Mucosa of rectum (tissue), 2 donors: ENCODE results near the gene CPE.
A peak's percentile ranks its signal among the peaks of the same experiment; 100 is the strongest.
"Not testable (repeated sequence)": the region's sequence is repeated elsewhere in the genome, so short reads cannot be mapped to it uniquely, and the experiment has no call there.

ENCODE experiments used
- H3K27ac ChIP-seq, 2 donors: one replicate each; pipeline ENCODE4 v1.7.0; 2013; ENCODE audit warnings: inconsistent platforms in 2 of 2, low read depth in 2 of 2, low read length in 2 of 2
- H3K27me3 ChIP-seq, 2 donors: one replicate each; pipeline ENCODE4 v1.7.0; 2013; ENCODE audit warnings: low read length in 2 of 2; ENCODE audit not compliant: control insufficient read depth in 2 of 2, insufficient read depth in 2 of 2
- H3K36me3 ChIP-seq, 2 donors: one replicate each; pipeline ENCODE4 v1.7.0; 2013; ENCODE audit warnings: low read length in 2 of 2; ENCODE audit not compliant: control insufficient read depth in 2 of 2, insufficient read depth in 2 of 2
- H3K4me1 ChIP-seq, 2 donors: one replicate each; pipeline ENCODE4 v1.7.0; 2013; ENCODE audit warnings: low read length in 2 of 2, mild to moderate bottlenecking in 1 of 2; ENCODE audit not compliant: control insufficient read depth in 2 of 2, insufficient read depth in 2 of 2
- H3K4me3 ChIP-seq, 2 donors: one replicate each; pipeline ENCODE4 v1.7.0; 2013; ENCODE audit warnings: low read length in 2 of 2
- H3K9ac ChIP-seq, 2 donors: one replicate each; pipeline ENCODE4 v1.7.0; 2013; ENCODE audit warnings: low read length in 2 of 2, low read depth in 1 of 2, mild to moderate bottlenecking in 1 of 2
- H3K9me3 ChIP-seq, 2 donors: one replicate each; pipeline ENCODE4 v1.7.0; 2013; ENCODE audit warnings: low read length in 2 of 2; ENCODE audit not compliant: control insufficient read depth in 2 of 2
- donor health status: healthy.
- donor health status: Normal muscosa, but diverticular disease.

The CPE gene

GRCh38 chr4:165378745-165379677 lies at the start of gene CPE:
Gene CPE, plus strand, starts transcription at chr4:165379008. Its CDS starts 214 bp downstream, at chr4:165379222.
- Histone ChIP-seq H3K36me3 (no peaks in the 10 kb centered on the region), H3K4me1 (no peaks in the 10 kb centered on the region), H3K9me3 (peaks cover 0 to 2% of the 10 kb centered on the region in 2 donors), H3K4me3 (peak within 1 kb of the TSS; percentile 63 to 71), H3K27ac (peak within 1 kb of the TSS in 1 of 2 donors; percentile 17), H3K27me3 (peaks cover 0 to 3% of the 10 kb centered on the region in 2 donors), H3K9ac (peak within 1 kb of the TSS; percentile 41 to 60)

GRCh38 chr4:165330071-165330470 lies 48.7 kb upstream of the CPE start:
- H3K36me3 ChIP-seq = peaks cover 7 to 9% of the 10 kb centered on the region in 2 donors
- no peak overlapping the region for H3K27ac ChIP-seq
- no peak overlapping the region for H3K4me3 ChIP-seq
- peaks cover 11 to 14% of the 10 kb centered on the region in 2 donors for H3K4me1 ChIP-seq
- H3K9me3 ChIP-seq = no peaks in the 10 kb centered on the region
- H3K27me3 ChIP-seq = no peaks in the 10 kb centered on the region
- no peak overlapping the region for H3K9ac ChIP-seq

- Histone ChIP-seq H3K4me3 (no peak overlapping the region), H3K36me3 (peaks cover 10% of the 10 kb centered on the region in 2 donors), H3K4me1 (peaks cover 11 to 14% of the 10 kb centered on the region in 2 donors), H3K9ac (no peak overlapping the region), H3K27ac (no peak overlapping the region), H3K27me3 (no peaks in the 10 kb centered on the region), H3K9me3 (no peaks in the 10 kb centered on the region)
These were observed 48.1 kb upstream of the CPE start for GRCh38 chr4:165330666-165331065.

GRCh38 chr4:165331359-165331758 lies 47.4 kb upstream of the CPE start:
- Histone ChIP-seq H3K9ac (no peak overlapping the region), H3K4me3 (no peak overlapping the region), H3K27ac (no peak overlapping the region), H3K9me3 (no peaks in the 10 kb centered on the region), H3K27me3 (no peaks in the 10 kb centered on the region), H3K4me1 (peaks cover 10 to 11% of the 10 kb centered on the region in 2 donors), H3K36me3 (peaks cover 10% of the 10 kb centered on the region in 2 donors)

- Histone ChIP-seq H3K4me1 (peaks cover 9 to 11% of the 10 kb centered on the region in 2 donors), H3K9ac (no peak overlapping the region), H3K36me3 (peaks cover 10% of the 10 kb centered on the region in 2 donors), H3K4me3 (no peak overlapping the region), H3K27ac (no peak overlapping the region), H3K27me3 (no peaks in the 10 kb centered on the region), H3K9me3 (no peaks in the 10 kb centered on the region)
These were observed 47.0 kb upstream of the CPE start for GRCh38 chr4:165331823-165332222.

GRCh38 chr4:165332502-165332901 lies 46.3 kb upstream of the CPE start:
- H3K9me3 ChIP-seq = no peaks in the 10 kb centered on the region
- H3K27me3 ChIP-seq = no peaks in the 10 kb centered on the region
- H3K9ac ChIP-seq = no peak overlapping the region
- H3K36me3 ChIP-seq = peaks cover 10% of the 10 kb centered on the region in 2 donors
- H3K4me1 ChIP-seq = peaks cover 9 to 11% of the 10 kb centered on the region in 2 donors
- no peak overlapping the region for H3K27ac ChIP-seq
- no peak overlapping the region for H3K4me3 ChIP-seq

GRCh38 chr4:165335163-165335703 lies 43.6 kb upstream of the CPE start:
- no peak overlapping the region for H3K9ac ChIP-seq
- H3K9me3 ChIP-seq = no peaks in the 10 kb centered on the region
- no peaks in the 10 kb centered on the region for H3K27me3 ChIP-seq
- H3K36me3 ChIP-seq = peaks cover 17 to 23% of the 10 kb centered on the region in 2 donors
- H3K27ac ChIP-seq = no peak overlapping the region
- H3K4me1 ChIP-seq = no peaks in the 10 kb centered on the region
- H3K4me3 ChIP-seq = no peak overlapping the region

- Histone ChIP-seq H3K4me1 (no peaks in the 10 kb centered on the region), H3K36me3 (peaks cover 28 to 30% of the 10 kb centered on the region in 2 donors), H3K27me3 (no peaks in the 10 kb centered on the region), H3K9me3 (no peaks in the 10 kb centered on the region), H3K9ac (no peak overlapping the region), H3K4me3 (no peak overlapping the region), H3K27ac (no peak overlapping the region)
These were observed 42.1 kb upstream of the CPE start for GRCh38 chr4:165336743-165337142.

- not testable (repeated sequence) for H3K4me3 ChIP-seq, H3K9me3 ChIP-seq, H3K9ac ChIP-seq, H3K27ac ChIP-seq, H3K4me1 ChIP-seq, H3K27me3 ChIP-seq
- H3K36me3 ChIP-seq = peaks cover 22 to 23% of the 10 kb centered on the region in 2 donors
These were observed 36.5 kb upstream of the CPE start for GRCh38 chr4:165342340-165342739.
